WERI-Rb-1 (cell line): ENCODE results near the gene GSTCD.
"Not testable (repeated sequence)": the region's sequence is repeated elsewhere in the genome, so short reads cannot be mapped to it uniquely, and the experiment has no call there.

Source experiments
- DNase-seq: peaks from one replicate; pipeline ENCODE4 v3.0.0-alpha.2; 2020
- H3K27ac ChIP-seq: fragments of 250-450 bp; sonication (Bioruptor Pico); 2 replicates; pipeline ENCODE4 v1.5.1; 2020; ENCODE audit warnings: mild to moderate bottlenecking, moderate library complexity
- H3K27me3 ChIP-seq: fragments of 250-450 bp; sonication (Bioruptor Pico); 2 replicates; pipeline ENCODE4 v1.5.1; 2021; ENCODE audit warnings: mild to moderate bottlenecking, low read depth, moderate library complexity; ENCODE audit not compliant: insufficient read depth, severe bottlenecking
- H3K36me3 ChIP-seq: fragments of 250-450 bp; sonication (Bioruptor Pico); 2 replicates; pipeline ENCODE4 v1.5.1; 2020; ENCODE audit warnings: mild to moderate bottlenecking, moderate library complexity
- H3K4me3 ChIP-seq: 2 replicates; pipeline ENCODE4 v1.5.1; 2011; ENCODE audit warnings: low read depth, mild to moderate bottlenecking, control low read depth, low read length
- H3K9me3 ChIP-seq: fragments of 250-450 bp; sonication (Bioruptor Pico); 2 replicates; pipeline ENCODE4 v1.5.1; 2021; ENCODE audit warnings: mild to moderate bottlenecking, moderate library complexity; ENCODE audit not compliant: severe bottlenecking
- CTCF ChIP-seq: IDR thresholded peaks from 2 replicates; pipeline ENCODE4 v1.5.1; 2011; ENCODE audit warnings: low read depth, mild to moderate bottlenecking, control low read depth, inconsistent platforms, low read length

Gene GSTCD

DNA sequence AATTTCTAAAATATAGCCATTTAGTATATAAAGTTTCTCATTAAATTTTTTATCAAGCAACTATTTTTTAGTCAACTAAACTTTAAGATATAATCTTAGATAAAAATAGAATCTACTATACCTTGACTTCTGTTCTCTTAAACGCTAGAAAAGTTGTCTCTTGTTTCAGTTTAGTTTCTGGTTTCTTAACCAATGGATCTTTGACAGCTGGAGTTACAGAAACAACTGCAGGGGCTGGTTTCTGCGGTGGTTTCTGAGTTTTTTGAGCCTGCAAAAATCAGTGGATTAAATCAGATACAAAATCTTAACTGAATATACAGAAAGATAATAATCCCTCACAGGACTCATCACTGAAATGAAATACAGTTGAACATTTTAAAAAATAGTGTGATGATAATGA lies 22.0 kb upstream of the GSTCD start:
- no peaks in the 10 kb centered on the region for H3K27me3 ChIP-seq
- peaks cover 41% of the 10 kb centered on the region for H3K36me3 ChIP-seq
- DNase-seq = no peak
- no peak overlapping the region for H3K4me3 ChIP-seq
- TF ChIP-seq CTCF = no peak
- no peaks in the 10 kb centered on the region for H3K9me3 ChIP-seq
- H3K27ac ChIP-seq = no peak overlapping the region

- H3K9me3 ChIP-seq, DNase-seq, H3K4me3 ChIP-seq, H3K27me3 ChIP-seq, H3K27ac ChIP-seq: not testable (repeated sequence)
- peaks cover 65% of the 10 kb centered on the region for H3K36me3 ChIP-seq
- peak; percentile 9; the same call in 1 of the 2 replicates for TF ChIP-seq CTCF
Observed at GRCh38 chr4:105694812-105695211, 13.8 kb upstream of the GSTCD start.

DNA sequence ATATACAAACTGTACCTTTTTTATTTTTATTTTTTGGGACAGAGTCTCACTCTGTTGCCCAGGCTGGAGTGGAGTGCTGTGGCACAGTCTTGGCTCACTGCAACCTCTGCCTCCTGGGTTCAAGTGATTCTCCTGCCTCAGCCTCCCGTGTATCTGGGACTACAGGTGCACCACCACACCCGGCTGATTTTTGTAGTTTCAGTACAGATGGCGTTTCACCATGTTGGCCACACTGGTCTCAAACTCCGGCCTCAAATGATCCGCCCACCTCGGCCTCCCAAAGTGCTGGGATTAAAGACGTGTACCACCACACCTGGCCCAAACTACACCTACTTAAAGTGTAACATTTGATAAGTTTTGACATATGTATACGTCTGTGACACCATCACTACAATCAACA lies 12.8 kb upstream of the GSTCD start:
- H3K9me3 ChIP-seq = not testable (repeated sequence)

DNA sequence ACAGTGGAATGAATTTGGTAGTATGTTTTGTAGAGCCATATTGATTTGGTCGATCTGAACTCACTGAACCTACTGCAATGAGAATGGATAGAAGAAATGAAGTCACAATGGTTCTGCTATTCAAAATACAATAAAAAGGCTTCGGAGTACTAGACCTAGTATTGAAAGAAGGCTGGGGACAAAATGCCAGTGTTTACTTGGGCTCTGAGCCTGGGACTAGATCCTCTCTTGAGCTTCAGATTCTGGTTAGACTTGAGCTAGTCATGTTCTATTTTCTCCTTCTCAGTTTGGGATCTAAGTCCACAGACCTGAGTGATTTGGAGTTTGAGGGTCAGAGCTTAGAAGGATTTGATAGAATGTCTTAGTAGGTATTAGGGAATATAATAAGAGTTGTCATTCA lies 10.0 kb upstream of the GSTCD start:
- peaks cover 42% of the 10 kb centered on the region for H3K36me3 ChIP-seq
- H3K4me3 ChIP-seq = no peak overlapping the region
- no peak overlapping the region for H3K27ac ChIP-seq
- DNase-seq = no peak
- H3K9me3 ChIP-seq = no peaks in the 10 kb centered on the region
- no peak for TF ChIP-seq CTCF
- no peaks in the 10 kb centered on the region for H3K27me3 ChIP-seq

More for the DNA sequence above, 12.8 kb upstream of the GSTCD start:
- not testable (repeated sequence) for H3K4me3 ChIP-seq, DNase-seq, H3K27me3 ChIP-seq, H3K27ac ChIP-seq
- peaks cover 64% of the 10 kb centered on the region for H3K36me3 ChIP-seq

GRCh38 chr4:105707782-105708180 lies 803 bp upstream of the GSTCD start:
- DNase-seq = no peak
- H3K27me3 ChIP-seq = no peaks in the 10 kb centered on the region
- H3K27ac ChIP-seq = peak overlapping the region; percentile 95
- H3K9me3 ChIP-seq = no peaks in the 10 kb centered on the region
- peak overlapping the region; percentile 94 for H3K4me3 ChIP-seq
- TF ChIP-seq CTCF = no peak
- H3K36me3 ChIP-seq = peaks cover 3% of the 10 kb centered on the region

- no peaks in the 10 kb centered on the region for H3K9me3 ChIP-seq
- peak overlapping the region; percentile 94 for H3K4me3 ChIP-seq
- peaks cover 3% of the 10 kb centered on the region for H3K36me3 ChIP-seq
- peak; percentile 57 for DNase-seq
- no peaks in the 10 kb centered on the region for H3K27me3 ChIP-seq
- no peak for TF ChIP-seq CTCF
- peak overlapping the region; percentile 95 for H3K27ac ChIP-seq
Observed at GRCh38 chr4:105709081-105709450, 482 bp downstream of the GSTCD start.
